GM21423 (cell line): ENCODE results near the gene PRM2.
"Not testable (repeated sequence)": the region's sequence is repeated elsewhere in the genome, so short reads cannot be mapped to it uniquely, and the experiment has no call there.

Experiments used
- ATAC-seq: cut with Tn5 transposase; IDR thresholded peaks from one replicate; pipeline ENCODE4 v1.9.1; 2021; ENCODE audit warnings: mild to moderate bottlenecking, moderate library complexity; ENCODE audit not compliant: unreplicated experiment

PRM2 gene

GRCh38 chr16:11290102-11290893 is 14.0 kb upstream of the PRM2 start:
- ATAC-seq = no peak

DNA sequence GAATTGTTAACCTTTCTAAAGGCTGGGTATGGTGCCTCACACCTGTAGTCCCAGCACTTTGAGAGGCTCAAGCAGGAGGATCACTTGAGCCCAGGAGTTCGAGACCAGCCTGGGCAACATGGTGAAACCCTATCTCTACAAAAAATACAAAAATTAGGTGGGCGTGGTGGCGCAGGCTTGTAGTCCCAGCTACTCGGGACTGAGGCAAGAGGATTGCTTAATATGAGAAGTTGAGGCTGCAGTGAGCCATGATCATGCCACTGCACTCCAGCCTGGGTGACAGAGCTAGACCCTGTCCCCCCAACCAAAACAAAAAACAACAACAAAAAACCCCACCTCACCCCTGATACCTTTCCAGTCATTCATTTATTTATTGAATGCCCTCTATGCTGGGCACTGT is 13.4 kb upstream of the PRM2 start:
- ATAC-seq = not testable (repeated sequence)

DNA sequence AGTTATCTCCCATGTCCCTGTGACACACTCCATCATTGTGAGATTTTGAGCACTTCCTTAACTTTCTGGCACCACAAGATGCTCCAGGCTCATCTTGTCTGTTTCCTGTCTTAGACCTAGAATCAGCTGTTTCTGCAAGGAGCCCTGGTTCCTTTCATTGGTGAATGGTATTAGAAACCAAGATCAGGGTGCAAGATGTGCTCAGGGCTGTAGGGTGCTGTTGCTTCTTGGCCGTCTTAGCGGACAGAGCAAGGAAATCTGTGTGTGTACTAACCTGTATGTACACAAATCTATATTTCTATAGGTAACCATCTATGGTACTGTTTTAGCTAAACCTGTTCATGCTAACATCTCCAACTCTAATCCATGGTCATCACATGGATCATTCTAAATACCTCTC is 12.9 kb upstream of the PRM2 start:
- no peak for ATAC-seq

DNA sequence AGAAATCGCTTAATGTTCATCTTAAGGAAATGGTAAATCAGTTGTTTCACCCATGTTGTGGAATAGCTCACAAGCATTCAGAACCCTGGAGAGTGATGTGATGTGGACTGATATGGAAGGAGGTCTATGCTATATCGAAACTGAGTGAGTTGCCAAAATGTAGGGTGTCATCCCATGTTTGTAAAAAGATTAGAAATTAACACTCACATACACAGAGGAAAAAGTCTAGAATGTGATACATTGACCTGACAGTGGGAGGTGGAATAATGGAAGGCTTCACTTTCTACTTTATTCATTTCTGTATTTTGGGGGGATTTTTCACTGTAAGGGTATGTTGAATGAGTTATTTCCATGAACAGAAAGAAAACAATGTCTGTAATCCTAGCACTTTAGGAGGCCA is 9.6 kb upstream of the PRM2 start:
- ATAC-seq = no peak

DNA sequence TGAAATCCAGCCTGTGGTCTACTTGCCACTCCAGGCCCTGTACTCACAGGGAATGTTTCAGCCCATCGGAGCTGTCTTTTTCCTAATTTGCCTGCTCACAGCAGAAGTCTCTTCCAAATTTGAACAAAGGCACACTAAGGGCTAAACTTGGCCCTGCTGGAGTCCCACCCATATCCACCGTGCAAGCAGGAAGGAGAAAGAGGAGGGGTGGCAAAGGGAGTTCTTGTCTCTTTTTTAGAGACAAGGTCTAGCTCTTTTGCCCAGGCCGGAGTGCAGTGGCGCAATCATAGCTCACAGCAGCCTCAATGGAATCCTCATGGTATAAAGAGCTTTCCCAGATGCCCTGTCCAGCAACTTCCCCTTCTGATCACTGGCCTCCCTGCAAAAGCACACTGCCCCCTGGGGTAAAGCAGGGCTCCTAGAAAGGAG is 7.6 kb upstream of the PRM2 start:
- no peak for ATAC-seq

- ATAC-seq = no peak
Measured at GRCh38 chr16:11280616-11281522, 4.6 kb upstream of the PRM2 start, which contains the start of gene PRM1. PRM1 (minus strand) TSS chr16:11281330; CDS start chr16:11281238, 92 bp downstream.

DNA sequence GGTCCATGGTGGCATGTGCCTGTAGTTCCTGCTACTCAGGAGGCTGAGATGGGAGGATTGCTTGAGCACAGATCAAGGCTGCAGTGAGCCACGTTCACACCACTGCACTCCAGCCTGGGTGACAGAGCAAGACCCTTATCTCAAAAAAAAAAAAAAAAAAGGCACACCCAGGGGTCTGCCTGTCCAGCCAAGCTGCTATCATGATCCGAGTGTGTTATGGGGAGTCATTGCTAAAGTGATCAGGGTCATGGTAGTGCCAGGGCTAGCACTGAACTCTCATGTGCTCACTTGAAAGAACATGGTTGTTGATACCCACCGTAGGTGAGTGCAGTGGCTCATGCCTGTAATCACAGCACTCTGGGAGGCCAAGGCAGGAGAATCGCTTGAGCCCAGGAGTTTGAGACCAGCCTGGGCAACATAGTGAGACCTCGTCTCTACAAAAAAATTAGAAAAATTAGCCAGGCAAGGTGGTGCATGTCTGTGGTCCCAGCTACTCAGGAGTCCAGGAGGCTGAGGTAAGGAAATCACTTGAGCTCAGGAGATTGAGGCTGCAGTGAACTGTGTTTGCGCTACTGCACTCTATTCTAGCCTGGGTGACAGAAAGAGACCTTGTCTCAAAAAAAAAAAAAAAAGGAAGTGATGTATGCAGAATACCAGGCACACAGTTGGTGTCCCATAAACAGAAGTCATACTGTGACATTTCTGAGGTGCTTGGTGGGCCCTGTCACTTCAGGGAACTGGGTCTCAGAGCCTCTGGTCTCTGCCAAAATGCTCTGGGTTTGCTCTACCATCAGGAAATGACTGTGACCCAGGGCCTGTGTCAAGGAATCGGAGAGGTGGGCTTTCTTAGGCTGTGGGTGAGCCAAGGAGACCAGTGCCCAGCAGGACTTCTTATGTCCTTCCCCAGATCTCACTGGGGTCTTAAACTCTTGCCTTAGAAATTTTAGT is 2.7 kb upstream of the PRM2 start:
- ATAC-seq = no peak

- ATAC-seq = no peak
Measured at GRCh38 chr16:11277607-11278337, 1.5 kb upstream of the PRM2 start.

DNA sequence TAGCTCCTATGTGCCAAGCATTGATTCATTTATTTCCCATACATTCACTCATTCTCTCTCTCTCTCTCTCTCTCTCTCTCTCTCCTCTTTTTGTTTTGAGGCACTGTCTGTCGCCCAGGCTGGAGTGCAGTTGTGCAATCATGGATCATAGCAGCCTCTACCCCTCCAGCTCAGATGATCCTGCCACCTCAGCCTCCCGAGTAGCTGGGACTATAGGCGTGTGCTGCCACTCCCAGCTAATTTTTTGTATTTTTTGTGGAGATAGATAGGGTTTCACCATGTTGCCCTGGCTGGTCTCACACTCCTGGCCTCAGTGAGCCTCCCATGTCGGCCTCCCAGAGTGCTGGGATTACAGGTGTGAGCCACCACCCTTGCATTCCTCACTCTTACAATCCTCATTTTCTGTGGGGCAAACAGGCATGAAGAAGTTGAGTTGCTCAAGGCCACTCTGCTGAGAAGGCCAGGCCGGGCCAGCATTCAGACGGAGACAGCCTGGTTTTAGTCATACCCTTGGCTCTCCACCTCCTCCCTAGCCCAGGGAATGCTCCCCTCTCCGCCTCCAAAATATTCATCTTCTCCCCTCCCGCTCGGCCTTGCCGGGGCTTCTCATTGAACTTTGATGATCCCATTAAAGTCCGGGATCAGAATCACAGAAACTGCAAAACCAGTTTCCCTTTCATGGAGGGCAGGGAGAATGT is 765 bp upstream of the PRM2 start:
- ATAC-seq = no peak

- no peak for ATAC-seq
Measured at GRCh38 chr16:11274964-11275363, 1.3 kb downstream of the PRM2 start.

DNA sequence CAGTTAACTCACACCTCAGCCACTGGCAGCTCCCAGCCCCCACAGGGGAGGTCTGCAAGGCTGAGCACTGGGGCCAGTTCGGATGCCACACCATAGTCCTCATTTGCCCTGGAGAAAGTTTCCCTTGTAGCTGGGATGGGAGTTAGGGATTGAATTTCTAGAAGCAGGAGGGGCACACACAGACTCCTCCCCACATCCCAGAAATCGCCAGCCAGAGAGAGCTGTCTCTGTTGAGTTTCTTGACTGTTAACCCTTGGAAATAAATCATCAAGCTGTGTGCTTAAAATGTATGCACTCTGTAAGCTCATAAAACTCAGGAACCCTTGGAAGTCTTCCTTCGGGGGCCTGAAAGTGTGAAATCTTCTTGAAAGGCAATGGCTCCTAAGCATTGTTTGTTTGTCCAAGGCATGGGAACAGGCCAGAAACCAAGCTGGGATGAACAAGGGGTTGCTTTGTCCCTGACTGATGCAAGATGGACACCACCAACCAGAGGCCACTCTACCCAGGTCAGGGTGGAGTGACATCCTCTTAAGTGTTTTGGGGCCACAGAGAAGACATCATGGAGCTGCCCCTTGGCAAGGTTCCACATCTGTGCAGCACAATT is 2.5 kb downstream of the PRM2 start:
- no peak for ATAC-seq

- no peak for ATAC-seq
Measured at GRCh38 chr16:11272921-11273720, 3.2 kb downstream of the PRM2 start, which contains the start of gene PRM3. PRM3 (minus strand) TSS chr16:11273629; CDS start chr16:11273595, 34 bp downstream.

GRCh38 chr16:11272484-11272883 is 3.8 kb downstream of the PRM2 start:
- ATAC-seq = no peak

DNA sequence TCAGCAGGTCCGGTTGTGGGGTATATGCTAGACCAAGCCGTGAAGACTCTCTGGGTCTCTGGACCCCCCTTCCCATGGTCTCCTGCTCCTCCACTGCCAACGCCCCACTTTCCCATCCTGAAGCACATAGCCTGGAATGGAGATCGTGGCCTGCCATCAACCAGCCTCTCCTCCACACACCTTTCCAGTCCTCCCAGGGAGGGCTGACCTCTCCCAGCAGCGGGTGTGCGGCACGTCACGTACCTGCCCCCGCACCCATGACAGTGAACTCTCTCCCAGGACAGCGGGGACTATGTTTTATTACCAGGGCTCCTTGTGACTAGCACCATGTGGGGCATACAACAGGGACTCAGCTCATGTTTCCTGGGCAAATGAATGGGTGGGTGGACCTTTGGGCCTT is 4.7 kb downstream of the PRM2 start:
- ATAC-seq = no peak

GRCh38 chr16:11270602-11271162 is 5.6 kb downstream of the PRM2 start:
- ATAC-seq = no peak

DNA sequence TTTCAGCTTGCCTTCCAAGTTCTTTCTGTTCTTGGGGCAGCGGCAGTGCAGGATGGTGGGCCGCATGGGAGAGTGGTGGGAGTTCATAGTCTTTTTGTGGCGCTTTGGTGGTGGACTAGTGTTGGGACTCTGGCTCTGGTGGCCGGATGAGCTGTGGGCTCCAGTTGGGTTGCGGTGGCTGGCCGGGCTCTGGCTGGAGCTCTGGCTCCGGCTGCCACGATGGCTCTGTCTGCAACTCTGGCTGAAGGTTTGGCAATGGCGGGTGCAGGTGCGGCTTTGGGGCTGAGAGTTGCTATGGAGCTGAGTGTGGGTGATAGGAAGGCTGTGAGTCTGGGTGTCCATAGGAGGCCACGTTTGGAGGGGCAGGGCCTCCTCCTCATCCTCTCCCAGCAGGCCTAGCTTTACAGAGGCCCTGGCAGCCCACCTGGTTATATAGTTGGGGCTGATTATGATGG is 7.3 kb downstream of the PRM2 start, which contains the start of gene TNP2:
Gene TNP2 (minus strand): TSS at position 405 of the 455 bp plus-strand sequence. CDS start 63 bp downstream, at position 342.
- ATAC-seq = no peak

DNA sequence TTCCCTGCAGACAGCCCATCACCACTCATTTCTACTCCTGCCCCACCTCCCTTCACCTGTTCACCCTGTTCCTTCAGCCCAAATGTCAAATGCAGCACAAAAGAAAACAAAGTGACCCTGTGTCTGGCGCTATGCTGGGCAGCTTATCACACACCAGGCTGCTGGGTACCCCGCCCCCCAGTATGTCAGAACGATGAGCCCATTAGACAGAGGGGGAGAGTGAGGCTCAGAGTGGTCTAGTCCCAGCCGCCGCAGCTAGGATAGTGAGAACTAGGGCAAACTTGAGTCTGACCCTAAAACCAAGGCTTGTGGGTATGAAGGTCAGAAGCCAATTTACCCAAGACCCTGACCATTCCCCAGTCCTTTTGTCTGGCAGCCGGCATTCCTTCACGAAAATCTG is 11.2 kb downstream of the PRM2 start:
- ATAC-seq = no peak
